CD4-positive, alpha-beta T cell treated with Interleukin-15 for 1 hour (primary cell): ENCODE results near the gene FAM168B.

Experiments used
- DNase-seq: peaks from one replicate; pipeline ENCODE4 v3.0.0-alpha.2; 2020

The FAM168B gene

DNA sequence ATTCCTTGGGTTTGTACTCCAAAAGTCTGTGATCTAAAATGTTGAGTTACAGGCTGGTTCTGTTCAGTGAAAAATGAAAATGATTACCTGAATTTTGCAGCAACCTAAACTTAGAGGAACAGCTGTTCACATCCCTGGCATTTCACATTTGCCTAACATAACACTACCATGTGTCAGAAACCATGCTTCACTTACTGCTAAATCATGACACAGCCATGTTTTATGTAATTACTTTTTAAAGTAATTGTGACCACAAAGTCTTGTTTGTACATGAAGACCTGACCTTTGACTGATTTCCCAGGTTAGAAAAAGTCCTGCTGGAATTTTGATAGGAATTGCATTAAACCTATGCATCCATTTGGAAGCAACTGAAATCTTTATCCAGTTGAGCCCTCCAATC, 79.1 kb downstream of the FAM168B start:
- no peak for DNase-seq

DNA sequence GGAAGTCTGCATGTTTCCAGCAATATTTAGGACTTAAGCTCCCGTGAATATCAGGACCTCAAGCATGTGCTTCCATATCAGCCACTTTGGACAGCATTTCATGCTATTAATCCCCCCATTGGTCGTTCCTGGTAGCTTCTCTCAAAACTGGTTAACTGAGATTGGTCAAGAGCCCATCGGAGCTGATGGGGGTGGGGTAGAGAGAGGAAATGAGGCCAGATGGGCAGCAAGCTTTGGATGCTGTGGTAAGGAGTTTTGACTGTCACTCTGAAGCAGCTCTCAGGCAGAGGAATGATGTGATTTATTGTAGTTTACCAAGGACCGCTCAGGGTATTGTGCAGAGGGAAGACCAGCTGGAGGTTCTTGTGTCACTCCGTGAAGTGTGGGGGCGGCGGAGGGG, 81.8 kb downstream of the FAM168B start:
- no peak for DNase-seq

DNA sequence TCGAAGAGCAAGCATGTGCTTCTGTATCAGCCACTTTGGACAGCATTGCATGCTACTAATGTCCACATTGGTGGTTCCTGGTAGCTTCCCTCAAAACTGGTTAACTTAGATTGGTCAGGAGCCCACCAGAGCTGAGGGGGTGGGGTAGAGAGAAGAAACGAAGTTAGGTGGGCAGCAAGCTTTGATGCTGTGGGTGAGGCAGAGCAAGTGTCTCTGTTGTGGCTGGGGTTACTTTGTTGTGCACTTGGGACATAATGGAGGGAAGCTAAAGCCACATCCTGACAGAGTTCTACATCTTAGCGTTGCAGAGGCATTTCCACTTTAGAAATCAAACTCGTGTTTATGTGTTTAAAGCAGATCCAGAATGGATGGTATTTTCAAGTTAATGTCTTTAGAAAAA, 82.7 kb downstream of the FAM168B start:
- DNase-seq, result no peak

DNA sequence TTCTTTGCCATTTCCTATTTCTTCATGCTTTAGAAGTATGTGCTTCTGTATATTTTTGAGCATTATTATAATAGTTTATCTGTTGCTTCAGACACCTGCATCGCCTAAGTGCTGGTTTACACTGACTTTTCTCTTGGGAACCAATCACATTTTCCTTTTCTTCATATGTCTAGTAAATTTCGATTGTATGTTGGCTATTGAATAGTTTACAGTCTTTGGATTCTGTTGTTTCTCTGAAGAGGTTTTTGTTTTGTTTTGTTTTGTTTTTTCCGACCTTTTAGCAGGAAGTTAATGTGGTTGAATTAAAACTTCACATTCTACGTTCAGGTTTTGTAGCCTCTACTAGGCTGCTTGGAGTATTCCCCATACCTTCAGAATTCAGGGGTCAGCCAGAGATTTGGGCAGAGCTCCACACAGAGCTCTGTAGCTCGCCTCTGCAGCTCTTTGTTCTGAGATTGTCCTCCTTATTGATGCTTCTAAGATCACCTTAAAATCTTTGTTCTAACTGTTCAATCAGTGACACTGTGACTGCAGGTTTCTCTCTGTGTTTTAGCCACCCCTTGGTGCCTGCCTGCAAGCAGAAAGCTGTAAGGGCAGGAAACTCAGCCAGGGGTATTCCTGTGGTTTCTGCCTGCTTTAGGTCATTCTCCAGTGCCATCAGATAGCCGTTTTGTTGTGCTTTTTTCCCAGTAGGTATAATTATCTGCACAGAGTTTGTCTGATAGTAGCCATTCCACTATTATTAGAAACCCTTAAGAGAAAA, 83.4 kb downstream of the FAM168B start:
- DNase-seq, result no peak

DNA sequence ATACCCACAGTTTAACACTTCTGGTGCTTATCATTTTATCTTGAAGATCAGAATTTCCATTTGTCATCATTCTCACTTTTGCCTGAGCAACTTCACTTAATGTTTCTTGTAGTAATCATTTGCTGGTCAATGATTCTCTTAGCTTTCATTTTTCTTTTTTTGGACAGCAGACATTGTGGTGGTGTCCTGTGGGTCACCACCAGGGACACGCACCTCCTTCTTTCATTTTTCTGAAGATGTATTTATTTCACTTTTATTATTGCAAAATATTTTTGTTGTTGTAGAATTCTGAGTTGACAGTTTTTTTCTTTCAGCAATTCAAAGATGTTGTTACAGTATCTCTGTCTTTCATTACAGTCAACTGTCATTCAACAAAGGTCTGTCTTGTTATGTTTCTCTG, 84.3 kb downstream of the FAM168B start:
- no peak for DNase-seq

DNA sequence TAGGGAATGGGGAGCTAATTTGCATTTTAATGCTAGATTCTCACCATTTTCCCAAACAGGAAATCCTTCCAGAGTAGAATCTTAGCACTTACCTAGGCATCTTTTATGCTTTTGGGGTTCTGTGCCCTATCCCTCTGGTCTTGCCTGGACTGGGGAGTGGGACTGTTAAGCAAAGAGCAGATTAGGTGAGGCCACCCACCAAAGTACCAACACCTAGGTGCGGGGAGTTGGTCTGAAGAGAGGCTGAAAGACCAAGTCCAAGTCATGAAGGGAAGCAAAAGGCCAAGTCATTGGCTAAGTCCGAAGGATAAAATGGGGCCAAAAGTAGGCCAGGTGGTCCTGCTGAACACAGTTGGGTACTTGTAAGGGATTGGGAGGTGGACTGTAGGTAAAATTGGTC, 86.7 kb downstream of the FAM168B start:
- no peak for DNase-seq

DNA sequence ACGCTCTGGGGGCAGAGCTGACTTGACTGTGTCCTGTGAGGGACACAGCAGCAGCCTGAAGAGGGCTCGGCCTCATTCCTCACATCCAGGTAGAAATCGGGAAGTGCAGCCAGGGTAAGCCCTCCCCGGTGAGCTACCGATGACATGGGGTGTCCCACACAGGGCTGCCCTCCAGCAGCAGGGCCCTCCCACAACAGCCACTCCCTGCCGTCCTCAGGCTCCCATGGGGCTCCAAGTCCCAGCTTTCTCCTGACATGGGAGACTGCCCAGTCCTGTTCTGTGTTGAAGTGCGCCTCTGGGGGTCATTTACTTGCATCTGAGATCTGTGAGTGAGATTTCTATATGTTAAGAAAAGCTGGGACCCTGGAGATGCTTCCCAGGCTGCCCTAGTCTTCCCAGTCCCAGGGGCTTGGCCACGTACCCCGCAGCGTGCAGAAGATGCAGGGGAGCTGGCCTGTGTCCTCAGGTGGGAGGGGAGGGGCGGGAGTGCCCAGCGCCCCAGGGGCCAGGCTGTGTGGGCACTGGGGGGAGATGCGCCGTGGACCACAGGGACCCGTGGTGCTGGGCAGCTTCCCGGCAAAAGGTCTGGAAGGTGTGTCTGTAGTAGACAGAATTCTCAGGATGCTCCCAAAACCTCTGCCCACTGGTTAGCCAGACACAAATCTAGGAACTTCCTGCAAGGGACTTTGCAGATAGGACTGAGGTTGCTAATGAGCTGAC, 87.9 kb downstream of the FAM168B start:
- no peak for DNase-seq

DNA sequence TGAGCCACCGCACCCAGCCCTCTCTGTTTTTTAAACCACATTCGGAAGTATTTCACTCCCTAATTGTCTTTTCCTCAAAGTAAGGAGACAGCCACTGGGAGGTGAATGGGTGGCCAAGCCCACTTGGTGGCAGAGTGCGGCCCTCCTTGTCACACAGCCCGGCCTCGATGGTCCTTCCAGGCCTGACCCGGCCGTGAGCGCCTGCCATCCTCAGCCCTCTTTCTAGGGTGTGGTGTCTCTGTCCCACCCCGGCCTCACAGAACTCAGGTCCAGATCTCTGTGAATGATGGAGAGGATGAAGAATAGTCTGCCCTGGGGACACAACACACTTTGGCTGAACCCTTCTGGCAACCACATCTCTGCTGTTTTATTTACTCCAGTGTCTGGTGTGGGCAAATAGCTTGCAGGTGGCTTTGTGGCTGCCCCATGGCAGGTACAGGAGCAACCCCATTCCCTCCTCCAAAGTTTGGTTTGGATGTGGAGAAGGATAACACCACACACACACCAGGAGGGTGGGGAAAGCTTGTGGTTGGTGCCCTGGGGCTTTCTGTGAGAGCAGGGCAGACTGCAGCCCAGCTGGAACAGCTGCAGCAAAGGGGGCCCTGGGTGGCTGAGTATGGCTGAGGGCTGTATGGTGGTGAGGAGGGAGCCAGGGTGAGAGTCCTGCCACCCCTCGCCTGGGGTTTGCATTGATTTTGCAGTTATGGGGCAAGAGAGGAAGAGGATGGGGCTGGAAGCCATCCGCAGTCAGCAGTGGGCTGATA, 88.6 kb downstream of the FAM168B start:
- DNase-seq, result no peak

DNA sequence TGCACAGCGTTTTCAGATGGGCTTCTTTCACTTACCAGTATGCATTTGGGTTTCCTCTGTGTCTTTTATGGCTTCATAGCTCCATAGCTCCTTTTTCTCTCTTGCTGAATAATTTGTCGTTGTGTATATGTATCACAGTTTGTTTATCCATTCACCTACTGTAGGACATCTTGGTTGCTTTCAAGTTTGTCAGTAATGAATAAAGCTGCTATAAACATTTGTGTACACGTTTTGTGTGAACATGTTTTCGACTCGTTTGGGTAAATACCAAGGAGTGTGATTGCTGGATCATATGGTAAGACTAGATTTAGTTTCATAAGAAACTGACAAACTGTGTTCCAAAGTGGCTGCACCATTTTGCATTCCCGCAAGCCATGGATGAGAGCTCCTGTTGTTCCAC, 94.7 kb downstream of the FAM168B start:
- no peak for DNase-seq
